ENCODE data around the gene ADAM10. TPM values are rescaled to one million over a fixed set of nuclear protein-coding genes. Genes with fewer than 3 reads are reported as not detected.

Gene ADAM10
- total RNA-seq, 4 donors from 2014 or later, result 45.1 to 57.0 (median 52.5) TPM

DNA sequence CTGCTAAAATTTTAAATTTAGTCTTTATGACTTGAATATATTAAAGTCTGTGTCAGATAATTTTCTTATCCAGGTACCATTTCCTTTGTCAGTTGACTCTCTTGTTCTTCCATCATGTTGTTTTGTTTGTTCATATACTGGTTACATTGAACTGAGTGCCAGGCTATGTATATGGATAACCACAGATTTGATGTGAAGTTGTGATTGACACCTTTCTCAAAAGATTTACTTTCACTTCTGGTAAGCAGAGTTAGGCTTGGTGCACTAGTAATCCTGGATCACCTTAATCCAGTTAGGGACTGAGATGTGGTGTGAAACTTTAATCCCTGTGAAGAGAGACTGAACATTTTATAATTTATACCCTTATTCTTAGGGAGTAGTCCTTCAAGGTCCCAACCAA lies 99.4 kb downstream of the ADAM10 start:
- Histone ChIP-seq H3K4me1 (no peaks in the 10 kb centered on the region), H3K36me3 (no peaks in the 10 kb centered on the region), H3K4me3 (no peak overlapping the region), H3K9me3 (no peaks in the 10 kb centered on the region), H3K27ac (no peak overlapping the region), H3K27me3 (no peaks in the 10 kb centered on the region)
- TF ChIP-seq, protein P1, sequence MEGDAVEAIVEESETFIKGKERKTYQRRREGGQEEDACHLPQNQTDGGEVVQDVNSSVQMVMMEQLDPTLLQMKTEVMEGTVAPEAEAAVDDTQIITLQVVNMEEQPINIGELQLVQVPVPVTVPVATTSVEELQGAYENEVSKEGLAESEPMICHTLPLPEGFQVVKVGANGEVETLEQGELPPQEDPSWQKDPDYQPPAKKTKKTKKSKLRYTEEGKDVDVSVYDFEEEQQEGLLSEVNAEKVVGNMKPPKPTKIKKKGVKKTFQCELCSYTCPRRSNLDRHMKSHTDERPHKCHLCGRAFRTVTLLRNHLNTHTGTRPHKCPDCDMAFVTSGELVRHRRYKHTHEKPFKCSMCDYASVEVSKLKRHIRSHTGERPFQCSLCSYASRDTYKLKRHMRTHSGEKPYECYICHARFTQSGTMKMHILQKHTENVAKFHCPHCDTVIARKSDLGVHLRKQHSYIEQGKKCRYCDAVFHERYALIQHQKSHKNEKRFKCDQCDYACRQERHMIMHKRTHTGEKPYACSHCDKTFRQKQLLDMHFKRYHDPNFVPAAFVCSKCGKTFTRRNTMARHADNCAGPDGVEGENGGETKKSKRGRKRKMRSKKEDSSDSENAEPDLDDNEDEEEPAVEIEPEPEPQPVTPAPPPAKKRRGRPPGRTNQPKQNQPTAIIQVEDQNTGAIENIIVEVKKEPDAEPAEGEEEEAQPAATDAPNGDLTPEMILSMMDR (IDR thresholded peaks at IDR 0.05), result no peak
- TF ChIP-seq POLR2A (IDR thresholded peaks at IDR 0.05) (no peak), POLR2AphosphoS5 (IDR thresholded peaks at IDR 0.05) (no peak), EP300 (IDR thresholded peaks at IDR 0.05) (no peak)
- no peak for DNase-seq (ENCODE audit: low spot score in 2 of 2)

DNA sequence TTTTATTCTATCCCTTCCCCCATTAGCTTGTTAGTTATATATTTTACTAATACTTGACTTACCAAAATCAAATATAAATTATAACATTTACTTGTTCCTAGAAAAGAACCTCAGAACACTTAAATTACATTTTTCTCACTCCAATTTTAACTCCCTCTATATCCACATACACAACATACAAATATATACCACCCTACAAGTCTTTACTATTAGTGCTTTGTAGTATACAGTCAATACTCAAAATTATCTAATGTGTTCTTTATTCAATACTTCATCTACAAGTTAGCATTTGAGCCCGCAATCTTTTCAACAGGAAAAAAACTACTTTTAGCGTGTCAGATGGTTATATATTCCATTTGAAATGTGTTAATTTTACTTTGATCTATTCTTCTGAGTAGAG lies 100.3 kb downstream of the ADAM10 start:
- no peak for DNase-seq (ENCODE audit: low spot score in 2 of 2)
- H3K4me1 ChIP-seq, result no peaks in the 10 kb centered on the region
- H3K27ac ChIP-seq, result no peak overlapping the region
- TF ChIP-seq POLR2A (IDR thresholded peaks at IDR 0.05) (no peak), POLR2AphosphoS5 (IDR thresholded peaks at IDR 0.05) (no peak), EP300 (IDR thresholded peaks at IDR 0.05) (no peak)
- TF ChIP-seq, protein P1 (IDR thresholded peaks at IDR 0.05), result no peak
- H3K27me3 ChIP-seq, result no peaks in the 10 kb centered on the region
- no peaks in the 10 kb centered on the region for H3K36me3 ChIP-seq
- 94% methylated on average over 2 of the region's 2 CpGs for WGBS
- H3K9me3 ChIP-seq, result no peaks in the 10 kb centered on the region
- H3K4me3 ChIP-seq, result no peak overlapping the region

DNA sequence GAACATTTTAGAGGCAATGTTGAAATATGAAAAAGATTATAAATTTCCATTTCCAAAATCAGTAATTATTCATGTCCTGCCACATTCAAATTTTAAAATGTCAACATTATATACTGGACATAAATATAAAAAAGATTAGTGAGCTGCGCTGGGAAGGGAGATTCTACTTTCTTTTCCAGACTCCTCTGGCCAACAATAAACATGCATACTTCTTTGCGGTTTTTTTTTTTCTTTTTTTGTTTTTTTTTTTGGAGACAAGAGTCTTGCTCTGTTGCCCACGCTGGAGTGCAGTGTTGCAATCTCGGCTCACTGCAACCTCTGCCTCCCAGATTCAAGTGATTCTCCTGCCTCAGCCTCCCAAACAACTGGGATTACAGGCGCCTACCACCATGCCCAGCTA lies 105.5 kb downstream of the ADAM10 start:
- H3K27ac ChIP-seq, result no peak overlapping the region

DNA sequence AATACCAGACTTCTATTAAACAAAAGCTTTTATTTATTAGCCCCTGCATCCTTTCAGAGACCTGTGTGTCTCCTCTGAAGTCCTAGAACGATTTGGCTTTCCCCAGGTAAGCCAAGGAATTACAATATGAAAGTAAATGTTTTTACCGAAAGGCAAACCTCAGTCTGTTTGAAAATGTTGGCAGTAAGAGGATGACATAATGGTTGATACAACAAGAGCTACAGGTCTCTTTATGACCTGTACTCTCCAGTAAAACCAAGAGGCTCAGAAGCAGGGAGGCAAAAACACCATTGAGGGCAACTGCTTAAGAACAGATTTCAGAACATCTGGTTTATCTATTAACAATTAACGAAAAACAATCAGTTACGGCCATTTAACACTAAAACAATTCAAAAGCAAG lies 107.8 kb downstream of the ADAM10 start:
- no peak for DNase-seq (ENCODE audit: low spot score in 2 of 2)
- no peaks in the 10 kb centered on the region for H3K9me3 ChIP-seq
- no peak overlapping the region for H3K27ac ChIP-seq
- no peak for TF ChIP-seq POLR2AphosphoS5 (IDR thresholded peaks at IDR 0.05)
- no peak for TF ChIP-seq EP300 (IDR thresholded peaks at IDR 0.05)
- TF ChIP-seq, protein P1 (IDR thresholded peaks at IDR 0.05), result no peak
- no peak for TF ChIP-seq POLR2A (IDR thresholded peaks at IDR 0.05)
- H3K4me1 ChIP-seq, result no peaks in the 10 kb centered on the region
- no peaks in the 10 kb centered on the region for H3K27me3 ChIP-seq
- 74% methylated on average over 4 of the region's 4 CpGs for WGBS
- H3K4me3 ChIP-seq, result no peak overlapping the region
- H3K36me3 ChIP-seq, result peaks cover 38% of the 10 kb centered on the region

More for the DNA sequence above, 105.5 kb downstream of the ADAM10 start:
- TF ChIP-seq POLR2A (IDR thresholded peaks at IDR 0.05), result no peak
- no peak for TF ChIP-seq EP300 (IDR thresholded peaks at IDR 0.05)
- TF ChIP-seq, protein P1 (IDR thresholded peaks at IDR 0.05), result no peak
- TF ChIP-seq POLR2AphosphoS5 (IDR thresholded peaks at IDR 0.05), result no peak
- Histone ChIP-seq H3K36me3 (peaks cover 28% of the 10 kb centered on the region), H3K4me3 (no peak overlapping the region), H3K4me1 (no peaks in the 10 kb centered on the region), H3K27me3 (no peaks in the 10 kb centered on the region), H3K9me3 (no peaks in the 10 kb centered on the region)
- DNase-seq (ENCODE audit: low spot score in 2 of 2), result no peak
- WGBS, result 87% methylated on average over 5 of the region's 5 CpGs

DNA sequence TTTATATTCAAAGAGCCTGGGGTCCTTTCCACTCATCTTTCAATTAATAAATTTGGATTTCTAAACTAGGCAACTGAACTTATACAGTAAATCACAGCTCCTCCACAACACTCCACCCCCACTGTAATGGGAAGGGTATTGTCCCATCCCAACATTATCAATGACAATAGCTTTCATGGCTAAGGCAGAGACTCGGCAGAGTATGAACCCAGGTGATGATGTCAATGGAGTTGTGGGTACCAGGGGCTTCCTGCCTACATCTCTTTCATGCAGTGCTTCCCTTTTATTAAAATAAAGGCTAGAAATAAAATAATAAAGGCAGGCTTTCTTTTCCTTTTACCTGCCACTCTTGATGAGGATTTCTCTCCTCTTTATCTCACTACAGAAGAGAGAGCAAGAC lies 109.5 kb downstream of the ADAM10 start:
- H3K27me3 ChIP-seq, result no peaks in the 10 kb centered on the region
- H3K9me3 ChIP-seq, result no peaks in the 10 kb centered on the region
- peaks cover 39% of the 10 kb centered on the region for H3K36me3 ChIP-seq
- H3K4me3 ChIP-seq, result no peak overlapping the region
- TF ChIP-seq POLR2AphosphoS5 (IDR thresholded peaks at IDR 0.05) (no peak), POLR2A (IDR thresholded peaks at IDR 0.05) (no peak), EP300 (IDR thresholded peaks at IDR 0.05) (no peak)
- TF ChIP-seq, protein P1 (IDR thresholded peaks at IDR 0.05), result no peak
- H3K27ac ChIP-seq, result no peak overlapping the region
- H3K4me1 ChIP-seq, result no peaks in the 10 kb centered on the region
- WGBS, result 87% methylated on average over 1 of the region's 1 CpG
- no peak for DNase-seq (ENCODE audit: low spot score in 2 of 2)
